IMR-90 (cell line): ENCODE results near the gene TSEN15. TPM values are rescaled to one million over a fixed set of nuclear protein-coding genes. Genes with fewer than 3 reads are reported as not detected.

Source experiments
- ATAC-seq: fragments of 200-7000 bp; cut with Tn5 transposase; 2 replicates; pipeline ENCODE4 v1.9.1; 2020; ENCODE audit warnings: low read depth, mild to moderate bottlenecking, moderate library complexity
- BruUV-seq: library from RNA; stranded (reverse); fragments of 400-500 nt; replicated peaks from 2 replicates; lab custom pipeline; 2021; lab: Mats Ljungman, UMichigan
- CTCF ChIA-PET: fragments of 300-600 bp; formaldehyde crosslinking; extraction: SDS; loops from one replicate; lab custom pipeline; 2021; ENCODE audit warnings: antibody characterized with exemption; lab: Yijun Ruan, JAX
- POLR2A ChIA-PET: fragments of 300-600 bp; sonication (Branson Sonifier 250); formaldehyde crosslinking; loops from one replicate; lab custom pipeline; 2022; ENCODE audit warnings: antibody characterized with exemption; ENCODE audit not compliant: unreplicated experiment; lab: Charles Lee
- DNase-seq: peaks from one replicate; pipeline ENCODE4 v3.0.0; 2013
- H2AFZ ChIP-seq: replicated peaks from 2 replicates; pipeline ENCODE3; 2013; ENCODE audit warnings: low read length, mild to moderate bottlenecking; ENCODE audit not compliant: poor library complexity
- H2AK5ac ChIP-seq: 2 replicates; pipeline ENCODE4 v1.6.1; 2013; ENCODE audit warnings: low read depth, low read length, inconsistent platforms
- H2AK9ac ChIP-seq: replicated peaks from 2 replicates; pipeline ENCODE3; 2013; ENCODE audit warnings: mild to moderate bottlenecking, low read depth, low read length, moderate library complexity; ENCODE audit not compliant: poor library complexity
- H2BK120ac ChIP-seq: 2 replicates; pipeline ENCODE4 v1.6.1; 2013; ENCODE audit warnings: low read depth, low read length, inconsistent platforms
- H2BK15ac ChIP-seq: 3 replicates; pipeline ENCODE4 v1.6.1; 2013; ENCODE audit warnings: low read depth, low read length, inconsistent platforms
- H2BK20ac ChIP-seq: 2 replicates; pipeline ENCODE4 v1.6.1; 2013; ENCODE audit warnings: low read depth, mild to moderate bottlenecking, inconsistent platforms, low read length, moderate library complexity
- H2BK5ac ChIP-seq: 2 replicates; pipeline ENCODE4 v1.6.1; 2013; ENCODE audit warnings: mild to moderate bottlenecking, low read depth, low read length, inconsistent platforms; ENCODE audit not compliant: poor library complexity, severe bottlenecking
- H3K14ac ChIP-seq: replicated peaks from 2 replicates; pipeline ENCODE4 v1.6.1; 2013; ENCODE audit warnings: low read depth, low read length, inconsistent platforms
- H3K18ac ChIP-seq: 2 replicates; pipeline ENCODE4 v1.6.1; 2013; ENCODE audit warnings: low read depth, low read length, control low read depth
- H3K23ac ChIP-seq: 2 replicates; pipeline ENCODE4 v1.6.1; 2013; ENCODE audit warnings: low read depth, low read length, inconsistent platforms
- H3K27ac ChIP-seq: 2 replicates; pipeline ENCODE4 v1.5.1; 2013; ENCODE audit warnings: mild to moderate bottlenecking, control low read depth, low read length; ENCODE audit not compliant: insufficient read depth
- H3K27me3 ChIP-seq: 2 replicates; pipeline ENCODE4 v1.6.1; 2013; ENCODE audit warnings: low read length; ENCODE audit not compliant: control insufficient read depth, insufficient read depth
- H3K36me3 ChIP-seq: 2 replicates; pipeline ENCODE4 v1.6.1; 2013; ENCODE audit warnings: low read length, mixed read lengths; ENCODE audit not compliant: control insufficient read depth, insufficient read depth
- H3K4ac ChIP-seq: 2 replicates; pipeline ENCODE4 v1.6.1; 2013; ENCODE audit warnings: low read depth, low read length, inconsistent platforms
- H3K4me1 ChIP-seq: 2 replicates; pipeline ENCODE4 v1.6.1; 2013; ENCODE audit warnings: low read length, mixed read lengths; ENCODE audit not compliant: control insufficient read depth, insufficient read depth
- H3K4me2 ChIP-seq: 2 replicates; pipeline ENCODE4 v1.6.1; 2013; ENCODE audit warnings: low read depth, mild to moderate bottlenecking, control low read depth, low read length, moderate library complexity
- H3K4me3 ChIP-seq: 2 replicates; pipeline ENCODE4 v1.5.1; 2013; ENCODE audit warnings: low read depth, mild to moderate bottlenecking, control low read depth, low read length, moderate library complexity; ENCODE audit not compliant: insufficient read depth
- H3K56ac ChIP-seq: 2 replicates; pipeline ENCODE4 v1.6.1; 2013; ENCODE audit warnings: low read length, inconsistent platforms; ENCODE audit not compliant: insufficient read depth; ENCODE audit errors: extremely low read depth
- H3K79me1 ChIP-seq, 2 experiments: 2 replicates each; pipeline ENCODE4 v1.6.1; 2013; ENCODE audit warnings: low read length in 2 of 2, inconsistent platforms in 1 of 2, low read depth in 1 of 2
- H3K9ac ChIP-seq: 2 replicates; pipeline ENCODE4 v1.6.1; 2013; ENCODE audit warnings: low read depth, low read length, control low read depth
- H3K9me1 ChIP-seq: 2 replicates; pipeline ENCODE4 v1.6.1; 2013; ENCODE audit warnings: low read length, inconsistent platforms; ENCODE audit not compliant: insufficient read depth
- H3K9me3 ChIP-seq: 2 replicates; pipeline ENCODE4 v1.6.1; 2013; ENCODE audit warnings: low read length; ENCODE audit not compliant: control insufficient read depth, insufficient read depth
- H4K20me1 ChIP-seq: 2 replicates; pipeline ENCODE4 v1.6.1; 2013; ENCODE audit warnings: low read length, inconsistent platforms; ENCODE audit not compliant: insufficient read depth
- H4K5ac ChIP-seq: 2 replicates; pipeline ENCODE4 v1.6.1; 2013; ENCODE audit warnings: mild to moderate bottlenecking, low read depth, low read length, control low read depth
- H4K8ac ChIP-seq, 2 experiments: 2 replicates each; pipeline ENCODE4 v1.6.1; 2013; ENCODE audit warnings: low read depth in 2 of 2, low read length in 2 of 2, control low read depth in 1 of 2, inconsistent platforms in 1 of 2
- H4K91ac ChIP-seq: 2 replicates; pipeline ENCODE4 v1.6.1; 2013; ENCODE audit warnings: low read depth, low read length, inconsistent platforms; ENCODE audit not compliant: insufficient read depth
- CEBPB ChIP-seq: IDR thresholded peaks from 2 replicates; pipeline ENCODE4 v1.6.1; 2012; ENCODE audit warnings: low read depth, low read length, improper control_type of control experiment
- NFE2L2 ChIP-seq: fragments of 150-350 bp; IDR thresholded peaks from 2 replicates; pipeline ENCODE4 v1.6.1; 2016; ENCODE audit warnings: low read depth, mild to moderate bottlenecking, low read length
- RFX5 ChIP-seq: IDR thresholded peaks from 2 replicates; pipeline ENCODE4 v1.8.0; 2012; ENCODE audit warnings: low read depth, mild to moderate bottlenecking, low read length, moderate library complexity
- WGBS, 2 experiments: methylation state at CpG; one replicate each; pipeline versions ENCODE4 v1.1.5 to v1.1.7; 2013; ENCODE audit warnings: missing lambda C conversion rate in 2 of 2; ENCODE audit not compliant: insufficient read length in 1 of 2; ENCODE audit errors: extremely low coverage in 2 of 2; 5-methylcytosine and 5-hydroxymethylcytosine counted together
- dilution Hi-C: fragments of 300-500 bp; cut with HindIII; formaldehyde crosslinking; loops from one replicate; pipeline ENCODE4 v1.14.3; 2018; ENCODE audit warnings: low sequenced_read_pairs; ENCODE audit not compliant: unreplicated experiment
- in situ Hi-C: fragments of 300-500 bp; cut with MboI; formaldehyde crosslinking; loops from 3 replicates; pipeline ENCODE4 v1.14.3; 2019; ENCODE audit warnings: low sequenced_read_pairs, inconsistent platforms, mixed read lengths
- intact Hi-C: fragments of 100-400 bp; cut with micrococcal nuclease; formaldehyde crosslinking; loops from 2 replicates; pipeline ENCODE4 v1.10.0; 2022
- polyA plus RNA-seq, 3 experiments: library from polyadenylated mRNA; depleted of rRNA; stranded (reverse); fragments of >200 nt; gene quantifications; 2 replicates each; pipeline ENCODE4 v1.2.3, GENCODE V29; 2012; ENCODE audit warnings: low replicate concordance in 1 of 3
- total RNA-seq: library from RNA; depleted of rRNA; stranded (reverse); fragments of >200 nt; gene quantifications from 2 replicates; pipeline ENCODE4 v1.2.3, GENCODE V29; 2012

TSEN15 gene
- total and polyA plus RNA-seq, 2 of the 4 experiments (the other 2 are of a cell fraction): 32.4 to 45.0 TPM

- POLR2A ChIA-PET: no interaction called here
- BruUV-seq: no TSS peak
- Histone ChIP-seq H3K4me3 (no peak overlapping the region), H3K4me1 (peaks cover 1% of the 10 kb centered on the region), H2BK15ac (no peak overlapping the region), H2BK5ac (no peak overlapping the region), H3K4me2 (no peak overlapping the region), H3K9ac (no peak overlapping the region), H3K56ac (no peak overlapping the region), H4K5ac (no peak overlapping the region), H3K4ac (no peak overlapping the region), H3K79me1 (no peaks in the 10 kb centered on the region), H2AK9ac (no peak overlapping the region), H3K18ac (no peak overlapping the region), H3K36me3 (no peaks in the 10 kb centered on the region), H3K9me3 (no peaks in the 10 kb centered on the region), H2AFZ (no peak overlapping the region), H2BK20ac (no peak overlapping the region), H4K91ac (no peak overlapping the region), H3K27me3 (no peaks in the 10 kb centered on the region), H3K27ac (no peak overlapping the region), H2AK5ac (no peak overlapping the region), H3K9me1 (peaks cover 2% of the 10 kb centered on the region; the same call in 1 of the 2 replicates), H4K20me1 (no peaks in the 10 kb centered on the region), H3K23ac (no peak overlapping the region), H2BK120ac (no peak overlapping the region), H3K14ac (no peak overlapping the region), H4K8ac (no peak overlapping the region)
- TF ChIP-seq RFX5 (no peak), CEBPB (no peak), NFE2L2 (no peak)
- in situ Hi-C loops (no loop called here), dilution Hi-C loops (no loop called here), intact Hi-C loops (no loop called here)
- CTCF ChIA-PET: interaction anchor here (0.6 to 1.2 kb wide), 3 partner anchors 10 to 198 kb away, joined by 3 read pairs; no protein-coding TSS in a partner anchor
- DNase-seq (no peak), ATAC-seq (no peak)
- WGBS, 2 experiments: no CpG with 5 or more reads among the region's 1 CpG
These were observed 61.7 kb downstream of the TSEN15 start for GRCh38 chr1:184113251-184113650.
